GM19351 (cell line): Measurements from ENCODE around the gene YTHDF2.
"Not testable (repeated sequence)": the region's sequence is repeated elsewhere in the genome, so short reads cannot be mapped to it uniquely, and the experiment has no call there.

Source experiments
- ATAC-seq: cut with Tn5 transposase; IDR thresholded peaks from one replicate; pipeline ENCODE4 v1.9.1; 2021; ENCODE audit warnings: mild to moderate bottlenecking, moderate library complexity; ENCODE audit not compliant: unreplicated experiment

YTHDF2 gene

DNA sequence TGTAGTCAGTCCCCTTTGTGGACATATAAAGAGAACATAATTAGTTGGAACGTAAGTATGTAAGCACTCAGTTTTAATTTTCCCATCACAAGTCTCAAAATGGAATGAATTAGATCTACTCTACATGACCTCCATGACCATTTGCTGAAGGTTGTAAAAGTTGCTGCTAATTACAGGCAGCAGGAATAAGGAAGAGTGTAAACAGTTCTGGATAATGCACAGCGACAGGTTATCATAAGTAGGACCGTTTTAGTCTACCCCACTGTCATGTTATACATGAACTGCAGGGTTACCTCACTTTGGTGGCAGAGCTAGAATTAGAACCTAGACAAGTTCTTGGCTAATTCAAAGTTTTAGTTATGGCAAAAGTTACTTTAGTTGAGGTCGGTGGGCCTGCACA, 21.7 kb downstream of the YTHDF2 start:
- no peak for ATAC-seq

- no peak for ATAC-seq
Observed at GRCh38 chr1:28759257-28759656, 22.5 kb downstream of the YTHDF2 start.

DNA sequence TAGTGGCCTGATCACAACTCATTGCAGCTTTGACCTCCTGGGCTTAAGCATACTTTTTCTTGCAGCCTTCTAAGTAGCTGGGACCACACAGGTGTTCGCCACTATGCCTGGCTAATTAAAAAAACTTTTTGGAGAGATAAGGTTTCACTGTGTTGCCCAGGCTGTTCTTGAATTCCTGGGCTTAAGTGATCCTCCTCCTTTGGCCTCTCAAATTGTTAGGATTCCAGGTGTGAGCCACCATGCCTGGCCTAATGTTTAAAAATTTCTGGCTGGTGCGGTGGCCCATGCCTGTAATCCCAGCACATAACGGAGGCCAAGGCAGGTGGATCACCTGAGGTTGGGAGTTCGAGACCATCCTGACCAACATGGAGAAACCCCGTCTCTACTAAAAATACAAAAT, 24.4 kb downstream of the YTHDF2 start:
- no peak for ATAC-seq

DNA sequence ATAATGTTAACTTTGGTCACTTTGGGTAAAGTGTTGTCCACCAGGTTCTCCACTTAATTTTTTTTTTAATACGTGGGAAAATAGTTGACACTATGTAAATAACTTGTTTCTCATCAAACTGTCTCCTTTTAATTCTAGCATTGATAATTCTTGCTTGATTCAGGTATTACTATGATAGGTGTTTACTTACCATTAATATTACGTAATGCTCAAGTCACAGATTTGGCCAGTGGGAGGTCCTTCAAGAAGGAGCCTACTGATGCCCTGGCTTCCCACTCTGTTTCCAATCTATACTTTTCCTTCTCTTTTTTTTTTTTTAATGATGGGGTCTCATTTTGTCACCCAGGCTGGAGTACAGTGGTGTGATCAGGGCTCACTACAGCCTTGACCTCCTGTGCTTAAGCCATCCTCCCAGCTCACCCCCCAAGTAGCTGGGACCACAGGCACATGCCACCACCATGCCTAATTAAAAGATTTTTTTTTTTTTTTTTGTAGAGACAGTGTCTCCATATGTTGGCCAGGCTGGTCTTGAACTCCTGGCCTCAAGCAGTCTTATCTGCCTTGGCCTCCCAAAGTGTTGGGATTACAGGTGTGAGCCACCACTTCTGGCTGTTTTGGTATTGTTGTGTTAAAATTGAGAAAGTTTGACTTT, 29.9 kb downstream of the YTHDF2 start:
- ATAC-seq, result no peak

- no peak for ATAC-seq
Observed at GRCh38 chr1:28770601-28771165, 33.9 kb downstream of the YTHDF2 start.

DNA sequence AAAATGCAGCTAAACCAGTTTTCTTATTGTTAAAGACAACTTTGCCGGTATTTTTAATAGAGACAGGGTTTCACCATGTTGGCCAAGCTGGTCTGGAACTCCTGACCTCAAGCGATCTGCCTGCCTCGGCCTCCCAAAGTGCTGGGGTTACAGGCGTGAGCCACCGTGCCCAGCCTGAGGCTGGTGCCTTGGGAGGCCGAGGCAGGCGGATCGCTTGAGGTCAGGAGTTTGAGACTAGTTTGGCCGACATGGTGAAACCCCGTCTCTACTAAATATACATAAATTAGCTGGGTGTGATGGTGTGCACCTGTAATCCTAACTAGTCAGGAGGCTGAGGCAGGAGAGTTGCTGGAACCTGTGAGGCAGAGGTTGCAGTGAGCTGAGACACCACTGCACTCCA, 35.2 kb downstream of the YTHDF2 start:
- ATAC-seq, result not testable (repeated sequence)

DNA sequence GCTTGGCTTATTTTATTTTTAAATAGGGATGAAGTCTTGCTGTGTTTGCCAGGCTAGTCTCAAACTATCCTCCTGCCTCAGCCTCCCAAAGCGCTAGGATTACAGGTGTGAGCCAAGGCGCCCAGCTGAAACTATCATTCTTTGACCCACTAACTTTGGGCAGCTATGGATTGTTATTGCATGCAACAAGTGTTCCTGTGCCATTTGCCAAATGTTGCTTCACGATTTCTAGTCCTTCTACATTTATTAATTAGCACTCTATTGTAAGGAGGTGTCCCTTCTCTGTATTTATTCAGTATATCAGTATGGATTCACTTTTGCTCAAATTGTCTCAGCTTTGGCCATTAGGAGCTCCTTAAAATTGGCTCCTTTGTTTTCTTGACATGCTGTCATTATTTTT, 36.4 kb downstream of the YTHDF2 start:
- ATAC-seq, result no peak

DNA sequence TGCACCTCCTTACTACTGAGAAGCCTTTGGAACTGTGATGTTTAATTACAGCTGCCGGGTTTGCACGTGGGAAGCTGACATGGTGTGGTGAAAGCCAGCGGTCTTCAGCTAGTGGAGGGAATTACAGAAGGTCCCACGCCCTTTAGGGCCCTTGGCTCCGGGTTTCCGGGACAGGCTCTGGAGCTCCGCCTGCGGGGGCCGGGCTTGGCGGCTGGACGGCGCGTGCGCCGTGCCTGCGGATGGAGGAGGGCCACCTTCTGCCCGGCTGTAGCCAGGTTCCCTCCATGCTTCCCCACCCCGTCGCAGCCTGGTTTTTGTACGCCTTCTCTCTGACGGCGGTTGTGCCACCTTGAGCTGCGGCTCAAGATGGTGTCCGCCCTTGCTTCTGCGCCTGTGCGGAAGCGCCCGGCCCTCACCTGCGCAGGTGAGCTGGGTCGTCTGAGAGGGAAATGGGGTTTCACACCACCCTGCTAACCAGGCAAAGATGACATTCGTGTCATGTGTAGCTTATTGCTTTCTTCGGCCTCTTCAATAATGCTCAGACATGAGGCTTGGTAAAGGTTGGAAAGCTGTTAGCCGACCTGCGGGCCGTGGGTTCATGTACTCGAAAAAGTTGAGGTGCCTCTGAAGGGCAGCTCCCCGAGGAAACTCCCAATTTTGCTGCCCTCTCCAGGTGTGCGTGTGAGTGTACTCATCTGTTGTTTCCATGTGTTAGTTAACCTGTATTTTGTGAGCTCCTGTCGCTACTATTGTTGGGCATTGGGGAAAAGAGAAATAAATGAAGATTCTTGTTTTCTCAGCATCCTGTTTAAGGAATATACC, 38.6 kb downstream of the YTHDF2 start:
- ATAC-seq, result no peak

GRCh38 chr1:28776341-28776740, 39.6 kb downstream of the YTHDF2 start:
- ATAC-seq, result no peak

DNA sequence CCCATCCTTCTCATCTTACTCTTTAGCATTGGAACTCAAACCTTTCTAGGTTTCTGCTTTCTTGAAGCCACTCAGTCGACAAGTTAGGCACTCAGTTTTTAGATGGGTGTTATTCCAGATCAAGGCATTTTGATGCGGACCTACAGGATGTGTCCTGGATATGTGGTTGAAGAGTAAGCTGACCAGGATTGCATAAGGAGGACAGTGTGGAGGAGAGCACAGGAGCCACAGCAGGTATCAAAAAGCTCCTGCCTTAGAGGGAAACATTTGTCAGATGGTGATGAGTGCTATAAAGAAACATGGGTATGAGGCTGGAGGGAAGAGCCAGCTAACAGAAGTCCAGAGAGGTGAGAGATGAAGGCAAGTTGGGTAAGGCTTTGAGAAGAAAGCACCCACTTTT, 41.3 kb downstream of the YTHDF2 start:
- no peak for ATAC-seq

GRCh38 chr1:28779751-28780408, 43.1 kb downstream of the YTHDF2 start:
- no peak for ATAC-seq

DNA sequence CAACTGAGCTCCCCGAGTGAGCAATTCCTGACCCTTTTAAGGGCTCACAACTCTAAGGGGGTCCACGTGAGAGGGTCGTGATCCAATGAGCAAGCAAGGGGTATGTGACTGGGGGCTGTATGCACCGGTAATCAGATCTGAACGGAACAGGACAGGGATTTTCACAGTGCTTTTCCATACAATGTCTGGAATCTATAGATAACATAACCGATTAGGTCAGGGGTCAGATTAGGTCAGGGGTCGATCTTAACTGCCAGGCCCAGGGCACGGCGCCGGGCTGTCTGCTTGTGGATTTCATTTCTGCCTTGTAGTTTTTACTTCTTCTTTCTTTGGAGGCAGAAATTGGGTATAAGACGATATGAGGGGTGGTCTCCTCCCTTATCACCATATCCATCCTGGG, 44.6 kb downstream of the YTHDF2 start:
- ATAC-seq, result no peak

DNA sequence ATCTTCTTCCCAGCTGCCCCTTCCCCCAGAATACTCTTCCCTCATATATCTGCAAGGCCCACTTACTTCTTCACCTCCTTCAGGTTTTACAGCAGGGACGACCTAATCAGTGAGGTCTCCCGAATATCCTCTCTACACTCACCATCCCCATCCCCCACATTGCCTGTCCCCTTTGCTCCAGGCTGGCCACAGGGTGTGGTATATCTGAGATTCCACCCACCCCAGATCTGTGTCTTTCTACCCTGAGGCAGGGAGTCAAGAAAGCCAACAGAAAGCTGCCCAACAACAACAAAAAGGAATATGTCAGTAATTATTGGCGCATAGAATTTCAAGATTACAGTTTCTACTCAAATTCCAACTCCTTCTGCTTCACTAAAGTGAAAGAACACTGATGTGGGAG, 45.3 kb downstream of the YTHDF2 start:
- ATAC-seq, result no peak

DNA sequence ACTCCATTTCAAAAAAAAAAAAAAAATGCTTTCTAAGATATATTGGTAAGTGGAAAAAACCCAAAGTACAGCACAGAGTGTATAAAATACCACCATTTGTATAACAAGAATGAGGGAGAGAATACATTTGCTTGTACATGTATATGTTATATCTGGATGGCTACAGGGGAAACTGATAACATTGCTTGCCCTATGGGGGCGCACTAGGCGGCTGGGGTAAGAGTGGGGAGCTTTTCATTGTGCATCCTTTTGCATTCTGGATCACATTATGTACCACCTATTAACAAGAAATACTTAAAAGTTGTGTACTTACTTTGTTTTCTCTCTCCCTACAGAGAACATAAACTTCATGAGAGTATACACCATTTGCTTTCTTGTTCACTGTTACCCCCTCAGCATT, 46.6 kb downstream of the YTHDF2 start:
- ATAC-seq, result no peak

DNA sequence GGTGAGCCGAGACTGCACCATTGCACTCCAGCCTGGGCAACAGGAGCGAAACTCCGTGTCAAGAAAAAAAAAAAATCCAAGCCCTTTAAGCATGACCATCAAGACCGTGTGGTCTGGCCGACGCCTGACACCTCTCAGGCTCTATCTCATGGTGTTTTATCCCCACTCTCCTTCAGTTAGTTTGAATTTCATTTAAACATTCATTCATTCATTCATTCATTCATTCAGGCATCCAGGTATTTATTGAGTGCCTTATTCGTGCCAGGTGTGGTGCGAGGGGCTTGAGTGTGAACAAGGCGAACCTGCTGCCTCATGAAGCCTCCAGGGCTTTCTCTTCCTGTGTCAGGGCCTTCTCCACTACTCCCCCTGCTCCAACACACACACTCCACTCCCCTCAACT, 52.7 kb downstream of the YTHDF2 start:
- no peak for ATAC-seq

DNA sequence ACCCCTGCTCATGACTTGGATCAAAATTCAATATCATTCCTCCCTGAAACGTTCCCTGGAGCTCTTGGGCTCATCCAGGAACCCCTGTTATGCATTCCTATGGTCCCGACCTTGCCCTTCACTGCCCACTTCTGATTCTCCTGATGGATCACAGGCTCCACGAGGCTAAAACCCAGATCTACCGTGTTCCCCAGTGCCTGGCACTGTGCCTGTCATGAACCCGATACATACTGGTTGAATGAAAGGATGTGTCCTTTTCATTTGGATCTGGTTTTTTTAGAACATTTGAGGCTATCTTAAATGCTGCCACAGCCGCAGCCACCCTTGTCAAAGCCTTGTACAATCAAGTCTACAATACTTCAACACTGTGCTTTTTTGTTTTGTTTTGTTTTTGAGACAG, 53.1 kb downstream of the YTHDF2 start:
- ATAC-seq, result no peak

DNA sequence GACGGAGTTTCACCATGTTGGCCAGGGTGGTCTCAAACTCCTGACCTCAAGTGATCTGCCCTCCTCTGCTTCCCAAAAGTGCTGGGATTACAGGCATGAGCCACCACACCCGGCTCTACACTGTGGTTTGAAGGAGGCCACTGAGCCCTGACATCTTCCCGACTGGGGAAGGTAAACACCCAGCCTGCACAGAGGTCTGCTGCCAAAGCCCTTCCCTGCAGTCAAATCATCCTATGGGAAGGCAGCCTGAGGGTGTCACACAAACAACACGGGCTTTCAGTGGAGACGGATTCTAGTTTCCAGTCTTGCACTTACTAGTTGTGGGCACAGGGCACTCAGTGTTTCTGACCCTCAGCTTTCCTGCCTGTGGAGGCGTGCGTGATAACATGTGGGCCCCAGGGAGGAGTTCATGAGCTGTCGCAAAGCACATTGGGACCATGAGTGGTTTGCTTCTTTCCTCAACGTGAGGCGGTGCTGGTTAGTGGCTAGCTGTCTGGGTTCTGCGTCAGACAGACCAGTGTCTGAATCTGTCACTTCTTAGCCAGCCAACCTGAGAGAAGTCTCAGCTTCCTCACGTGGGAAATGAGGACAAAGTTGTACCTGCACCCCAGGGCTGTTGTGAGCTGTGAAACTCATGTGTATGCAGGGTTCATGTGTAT, 53.8 kb downstream of the YTHDF2 start:
- ATAC-seq, result no peak

DNA sequence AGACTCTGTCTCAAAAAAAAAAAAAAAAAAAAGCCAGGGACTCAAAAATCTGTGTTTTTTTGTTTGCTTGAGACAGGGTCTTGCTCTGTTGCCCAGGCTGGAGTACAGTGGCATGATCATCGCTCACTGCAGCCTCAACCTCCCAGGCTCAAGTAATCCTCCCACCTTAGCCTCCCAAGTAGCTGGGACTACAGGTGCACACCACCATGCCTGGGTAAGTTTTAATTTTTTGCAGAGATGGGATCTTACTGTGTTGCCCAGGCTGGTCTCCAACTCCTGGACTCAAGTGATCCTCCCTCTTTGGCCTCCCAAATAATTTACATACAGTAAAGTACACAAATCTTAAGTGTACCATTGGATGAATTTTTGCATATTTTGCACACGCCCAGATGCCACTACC, 55.2 kb downstream of the YTHDF2 start:
- ATAC-seq, result not testable (repeated sequence)

- no peak for ATAC-seq
Observed at GRCh38 chr1:28792644-28793121, 55.9 kb downstream of the YTHDF2 start.

- ATAC-seq, result not testable (repeated sequence)
Observed at GRCh38 chr1:28794582-28794981, 57.8 kb downstream of the YTHDF2 start.
